Panc1 (cell line): ENCODE data around the gene SETX. TPM values are rescaled to one million over a fixed set of nuclear protein-coding genes. Genes with fewer than 3 reads are reported as not detected.
"Not testable (repeated sequence)": the region's sequence is repeated elsewhere in the genome, so short reads cannot be mapped to it uniquely, and the experiment has no call there.

Source experiments
- ATAC-seq: fragments of 200-7000 bp; cut with Tn5 transposase; 2 replicates; pipeline ENCODE4 v1.9.1; 2020; ENCODE audit warnings: mild to moderate bottlenecking, moderate library complexity
- BruUV-seq: library from RNA; stranded (reverse); fragments of 400-500 nt; replicated peaks from 2 replicates; lab custom pipeline; 2021; lab: Mats Ljungman, UMichigan
- CTCF ChIA-PET: fragments of 300-600 bp; sonication (Branson Sonifier 250); formaldehyde crosslinking; loops from one replicate; lab custom pipeline; 2022; ENCODE audit warnings: antibody characterized with exemption; lab: Charles Lee
- POLR2A ChIA-PET: fragments of 300-600 bp; sonication (Branson Sonifier 250); formaldehyde crosslinking; loops from one replicate; lab custom pipeline; 2022; ENCODE audit warnings: antibody characterized with exemption; lab: Charles Lee
- DNase-seq: peaks from one replicate; pipeline ENCODE4 v3.0.0-alpha.2; 2010; ENCODE audit warnings: low read depth, low spot score
- H3K27ac ChIP-seq: 2 replicates; pipeline ENCODE4 v1.5.1; 2011; ENCODE audit warnings: mild to moderate bottlenecking, low read length, inconsistent platforms
- H3K27me3 ChIP-seq: fragments of 200-500 bp; sonication (Bioruptor generic); 2 replicates; pipeline ENCODE4 v1.6.0; 2014; ENCODE audit warnings: low read length, inconsistent platforms; ENCODE audit not compliant: control insufficient read depth, insufficient read depth
- H3K36me3 ChIP-seq: fragments of 200-500 bp; sonication (Bioruptor generic); 2 replicates; pipeline ENCODE4 v1.5.1; 2014; ENCODE audit warnings: inconsistent platforms, mild to moderate bottlenecking, low read length, moderate library complexity; ENCODE audit not compliant: control insufficient read depth, insufficient read depth
- H3K4me1 ChIP-seq: 2 replicates; pipeline ENCODE4 v1.5.1; 2011; ENCODE audit warnings: inconsistent platforms, mild to moderate bottlenecking, low read length, moderate library complexity; ENCODE audit not compliant: control insufficient read depth, insufficient read depth
- H3K4me3 ChIP-seq, 2 experiments: 2 replicates each; pipeline ENCODE4 v1.5.1; 2011 to 2012; ENCODE audit warnings: low read depth in 2 of 2, low read length in 2 of 2, mild to moderate bottlenecking in 2 of 2, inconsistent platforms in 1 of 2, moderate library complexity in 1 of 2
- H3K9me3 ChIP-seq: fragments of 200-500 bp; sonication (Bioruptor generic); 2 replicates; pipeline ENCODE4 v1.5.1; 2014; ENCODE audit warnings: low read depth, mild to moderate bottlenecking, inconsistent platforms, low read length, moderate library complexity; ENCODE audit not compliant: control insufficient read depth, insufficient read depth
- CTCF ChIP-seq: fragments of 450-650 bp; IDR thresholded peaks from 2 replicates; pipeline ENCODE4 v1.5.1; 2017; ENCODE audit warnings: mild to moderate bottlenecking
- POLR2AphosphoS5 ChIP-seq: IDR thresholded peaks from 2 replicates; pipeline ENCODE4 v1.6.1; 2012; ENCODE audit warnings: mild to moderate bottlenecking, low read depth, low read length, moderate library complexity
- REST ChIP-seq, 2 experiments: IDR thresholded peaks; 2 replicates each; pipeline ENCODE4 v1.6.1; 2011 to 2012; ENCODE audit warnings: low read depth in 2 of 2, control low read depth in 1 of 2, low read length in 1 of 2, mild to moderate bottlenecking in 1 of 2, moderate library complexity in 1 of 2; ENCODE audit not compliant: insufficient read depth in 1 of 2
- SIN3A ChIP-seq: IDR thresholded peaks from 2 replicates; pipeline ENCODE4 v1.6.1; 2012; ENCODE audit warnings: low read depth, mild to moderate bottlenecking, low read length, moderate library complexity, borderline replicate concordance; ENCODE audit not compliant: insufficient read depth
- TCF7L2 ChIP-seq: IDR thresholded peaks from 2 replicates; pipeline ENCODE4 v1.6.1; 2011; ENCODE audit warnings: mild to moderate bottlenecking, low read depth, low read length, inconsistent platforms
- in situ Hi-C: cut with HindIII; loops from 2 replicates; pipeline ENCODE4 v1.10.0; 2016; ENCODE audit warnings: low sequenced_read_pairs, low pct_unique_long_range_greater_than_20kb
- intact Hi-C: fragments of 100-400 bp; cut with micrococcal nuclease; formaldehyde crosslinking; loops from one replicate; pipeline ENCODE4 v1.10.0; 2022; ENCODE audit not compliant: unreplicated experiment
- total RNA-seq: library from RNA; stranded (reverse); gene quantifications from one replicate; pipeline ENCODE4 v1.2.1, GENCODE V29; 2021; ENCODE audit not compliant: unreplicated experiment

SETX gene
- total RNA-seq, 1 experiment from 2014 or later, result 28.1 TPM

- no peak overlapping the region for H3K27ac ChIP-seq
- intact Hi-C loops, result no loop called here
These were observed 27.3 kb upstream of the SETX start for GRCh38 chr9:132381966-132382541.

GRCh38 chr9:132378416-132378815, 23.6 kb upstream of the SETX start:
- H3K9me3 ChIP-seq, H3K36me3 ChIP-seq, H3K27ac ChIP-seq, H3K4me3 ChIP-seq, ATAC-seq, DNase-seq, intact Hi-C loops, H3K4me1 ChIP-seq, in situ Hi-C loops, CTCF ChIA-PET, POLR2A ChIA-PET, BruUV-seq, H3K27me3 ChIP-seq: not testable (repeated sequence)

More at GRCh38 chr9:132381966-132382541, 27.3 kb upstream of the SETX start:
- H3K4me3 ChIP-seq, result no peak overlapping the region
- in situ Hi-C loops, result no loop called here
- no peaks in the 10 kb centered on the region for H3K4me1 ChIP-seq
- POLR2A ChIA-PET, result no interaction called here
- no peaks in the 10 kb centered on the region for H3K9me3 ChIP-seq
- ATAC-seq, result no peak
- BruUV-seq, result no TSS peak
- no peaks in the 10 kb centered on the region for H3K36me3 ChIP-seq
- CTCF ChIA-PET, result no interaction called here
- no peaks in the 10 kb centered on the region for H3K27me3 ChIP-seq
- no peak for TF ChIP-seq POLR2AphosphoS5
- TF ChIP-seq REST (IDR thresholded peaks at IDR 0.05; ENCODE audit: insufficient read depth in 1 of 2, low read depth in 2 of 2, low read length in 1 of 2), result no peak
- no peak for TF ChIP-seq SIN3A
- no peak for TF ChIP-seq TCF7L2
- no peak for TF ChIP-seq CTCF
- DNase-seq, result no peak

DNA sequence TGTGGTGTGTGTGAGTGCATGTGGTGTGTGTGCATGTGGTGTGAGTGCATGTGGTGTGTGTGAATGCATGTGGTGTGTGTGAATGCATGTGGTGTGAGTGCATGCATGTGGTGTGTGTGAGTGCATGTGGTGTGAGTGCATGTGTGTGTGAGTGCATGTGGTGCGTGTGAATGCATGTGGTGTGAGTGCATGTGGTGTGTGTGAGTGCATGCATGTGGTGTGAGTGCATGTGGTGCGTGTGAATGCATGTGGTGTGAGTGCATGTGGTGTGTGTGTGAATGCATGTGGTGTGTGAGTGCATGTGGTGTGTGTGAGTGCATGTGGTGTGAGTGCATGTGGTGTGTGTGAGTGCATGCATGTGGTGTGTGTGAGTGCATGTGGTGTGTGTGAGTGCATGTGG, 23.0 kb upstream of the SETX start:
- not testable (repeated sequence) for H3K27ac ChIP-seq, ATAC-seq

More for the DNA sequence above, 23.0 kb upstream of the SETX start:
- H3K36me3 ChIP-seq, BruUV-seq, CTCF ChIA-PET, H3K4me3 ChIP-seq, intact Hi-C loops, H3K9me3 ChIP-seq, H3K4me1 ChIP-seq, H3K27me3 ChIP-seq, POLR2A ChIA-PET, DNase-seq, in situ Hi-C loops: not testable (repeated sequence)
